ENCODE measurements around the gene SPRR2D. TPM values are rescaled to one million over a fixed set of nuclear protein-coding genes. Genes with fewer than 3 reads are reported as not detected.

The SPRR2D gene
- total and polyA plus RNA-seq, 2 donors (not counting 1 experiment from before 2014, with no cell fraction given): not detected

GRCh38 chr1:152996633-152997400, 44.1 kb downstream of the SPRR2D start:
- no peak for DNase-seq (ENCODE audit: low read depth in 2 of 2)

GRCh38 chr1:152995842-152996241, 45.1 kb downstream of the SPRR2D start:
- TF ChIP-seq EZH2 (IDR thresholded peaks at IDR 0.05; ENCODE audit: low read length, missing control alignments) (no peak), CTCF (conservative IDR thresholded peaks at IDR 0.05 in 1 of 2, IDR thresholded peaks at IDR 0.05 in 1 of 2; ENCODE audit: low read depth in 1 of 2, low read length in 2 of 2) (no peak)
- DNase-seq (ENCODE audit: low read depth in 2 of 2): no peak

More at GRCh38 chr1:152996633-152997400, 44.1 kb downstream of the SPRR2D start:
- Histone ChIP-seq H2AFZ (ENCODE audit: low read length) (no peak overlapping the region), H3K79me2 (ENCODE audit: control insufficient read depth, insufficient read depth, low read length) (no peaks in the 10 kb centered on the region), H3K27ac (ENCODE audit: insufficient read depth, low read length) (no peak overlapping the region), H3K27me3 (ENCODE audit: control insufficient read depth, insufficient read depth, low read length) (peaks cover 3% of the 10 kb centered on the region), H4K20me1 (ENCODE audit: control insufficient read depth, extremely low read depth, insufficient read depth, low read length) (no peaks in the 10 kb centered on the region), H3K4me2 (ENCODE audit: extremely low read depth, insufficient read depth, low read length) (no peak overlapping the region), H3K9me3 (ENCODE audit: control insufficient read depth, insufficient read depth, low read depth, low read length) (no peaks in the 10 kb centered on the region), H3K36me3 (ENCODE audit: control insufficient read depth, insufficient read depth, low read length) (no peaks in the 10 kb centered on the region), H3K9ac (ENCODE audit: insufficient read depth, low read length) (no peak overlapping the region), H3K4me3 (replicated peaks in 1 of 4; ENCODE audit: control extremely low read depth in 1 of 4, insufficient read depth in 1 of 4, low read depth in 3 of 4, low read length in 4 of 4) (no peak overlapping the region), H3K4me1 (ENCODE audit: control insufficient read depth, extremely low read depth, insufficient read depth, low read length) (no peaks in the 10 kb centered on the region)
- TF ChIP-seq CTCF (conservative IDR thresholded peaks at IDR 0.05 in 1 of 2, IDR thresholded peaks at IDR 0.05 in 1 of 2; ENCODE audit: low read depth in 1 of 2, low read length in 2 of 2): no peak

GRCh38 chr1:152993186-152993585, 47.7 kb downstream of the SPRR2D start:
- no peak for DNase-seq (ENCODE audit: low read depth in 2 of 2)
- Histone ChIP-seq H2AFZ (ENCODE audit: low read length) (no peak overlapping the region), H3K9ac (ENCODE audit: insufficient read depth, low read length) (no peak overlapping the region), H4K20me1 (ENCODE audit: control insufficient read depth, extremely low read depth, insufficient read depth, low read length) (no peaks in the 10 kb centered on the region), H3K36me3 (ENCODE audit: control insufficient read depth, insufficient read depth, low read length) (no peaks in the 10 kb centered on the region), H3K4me1 (ENCODE audit: control insufficient read depth, extremely low read depth, insufficient read depth, low read length) (no peaks in the 10 kb centered on the region), H3K27me3 (ENCODE audit: control insufficient read depth, insufficient read depth, low read length) (no peaks in the 10 kb centered on the region), H3K9me3 (ENCODE audit: control insufficient read depth, insufficient read depth, low read depth, low read length) (no peaks in the 10 kb centered on the region), H3K27ac (ENCODE audit: insufficient read depth, low read length) (no peak overlapping the region), H3K4me3 (replicated peaks in 1 of 4; ENCODE audit: control extremely low read depth in 1 of 4, insufficient read depth in 1 of 4, low read depth in 3 of 4, low read length in 4 of 4) (no peak overlapping the region), H3K79me2 (ENCODE audit: control insufficient read depth, insufficient read depth, low read length) (no peaks in the 10 kb centered on the region), H3K4me2 (ENCODE audit: extremely low read depth, insufficient read depth, low read length) (no peak overlapping the region)
- TF ChIP-seq EZH2 (IDR thresholded peaks at IDR 0.05; ENCODE audit: low read length, missing control alignments): no peak
- no peak for TF ChIP-seq CTCF (conservative IDR thresholded peaks at IDR 0.05 in 1 of 2, IDR thresholded peaks at IDR 0.05 in 1 of 2; ENCODE audit: low read depth in 1 of 2, low read length in 2 of 2)

More at GRCh38 chr1:152995842-152996241, 45.1 kb downstream of the SPRR2D start:
- Histone ChIP-seq H3K4me1 (ENCODE audit: control insufficient read depth, extremely low read depth, insufficient read depth, low read length) (no peaks in the 10 kb centered on the region), H4K20me1 (ENCODE audit: control insufficient read depth, extremely low read depth, insufficient read depth, low read length) (no peaks in the 10 kb centered on the region), H3K36me3 (ENCODE audit: control insufficient read depth, insufficient read depth, low read length) (no peaks in the 10 kb centered on the region), H3K9me3 (ENCODE audit: control insufficient read depth, insufficient read depth, low read depth, low read length) (no peaks in the 10 kb centered on the region), H2AFZ (ENCODE audit: low read length) (no peak overlapping the region), H3K27me3 (ENCODE audit: control insufficient read depth, insufficient read depth, low read length) (peaks cover 3% of the 10 kb centered on the region), H3K4me2 (ENCODE audit: extremely low read depth, insufficient read depth, low read length) (no peak overlapping the region), H3K79me2 (ENCODE audit: control insufficient read depth, insufficient read depth, low read length) (no peaks in the 10 kb centered on the region), H3K9ac (ENCODE audit: insufficient read depth, low read length) (no peak overlapping the region), H3K4me3 (replicated peaks in 1 of 4; ENCODE audit: control extremely low read depth in 1 of 4, insufficient read depth in 1 of 4, low read depth in 3 of 4, low read length in 4 of 4) (no peak overlapping the region), H3K27ac (ENCODE audit: insufficient read depth, low read length) (no peak overlapping the region)

Other genes with a start within 250 kb of the SPRR2D start
- not detected in 2 replicates for gene LCE1D, start 244.4 kb downstream of the SPRR2D start, total RNA-seq
- gene LCE1D, start 244.4 kb downstream of the SPRR2D start, polyA plus RNA-seq: not detected in 2 replicates
- gene LCE1C, start 234.5 kb downstream of the SPRR2D start, total RNA-seq: not detected in 2 replicates
- gene LCE1C, start 234.5 kb downstream of the SPRR2D start, polyA plus RNA-seq: not detected in 2 replicates
- not detected in 2 replicates for gene LCE1B, start 229.1 kb downstream of the SPRR2D start, total RNA-seq
- gene LCE1B, start 229.1 kb downstream of the SPRR2D start, polyA plus RNA-seq: not detected in 2 replicates
- not detected in 2 replicates for gene LCE1A, start 213.6 kb downstream of the SPRR2D start, total RNA-seq
- not detected in 2 replicates for gene LCE1A, start 213.6 kb downstream of the SPRR2D start, polyA plus RNA-seq
- not detected in 2 replicates for gene LCE6A, start 198.3 kb downstream of the SPRR2D start, total RNA-seq
- gene LCE6A, start 198.3 kb downstream of the SPRR2D start, polyA plus RNA-seq: not detected in 2 replicates
- not detected in 2 replicates for gene LCE7A, start 181.1 kb downstream of the SPRR2D start, total RNA-seq
- not detected in 2 replicates for gene LCE7A, start 181.1 kb downstream of the SPRR2D start, polyA plus RNA-seq
- 0.17 TPM in 1 of 2 replicates, not detected in the other for gene SMCP, start 162.8 kb downstream of the SPRR2D start, total RNA-seq
- 0.12 TPM in 1 of 2 replicates, not detected in the other for gene SMCP, start 162.8 kb downstream of the SPRR2D start, polyA plus RNA-seq
- not detected in 2 replicates for gene IVL, start 132.6 kb downstream of the SPRR2D start, total RNA-seq
- gene IVL, start 132.6 kb downstream of the SPRR2D start, polyA plus RNA-seq: 0.10 and 0.34 TPM in 2 replicates
- not detected in 2 replicates for gene SPRR5, start 93.9 kb downstream of the SPRR2D start, total RNA-seq
- gene SPRR5, start 93.9 kb downstream of the SPRR2D start, polyA plus RNA-seq: not detected in 2 replicates
- gene SPRR4, start 70.5 kb downstream of the SPRR2D start, total RNA-seq: not detected in 2 replicates
- not detected in 2 replicates for gene SPRR4, start 70.5 kb downstream of the SPRR2D start, polyA plus RNA-seq
- not detected in 2 replicates for gene SPRR1A, start 57.0 kb downstream of the SPRR2D start, total RNA-seq
- gene SPRR1A, start 57.0 kb downstream of the SPRR2D start, polyA plus RNA-seq: not detected in 2 replicates
- gene SPRR3, start 39.4 kb downstream of the SPRR2D start, total RNA-seq: not detected in 2 replicates
- not detected in 2 replicates for gene SPRR3, start 39.4 kb downstream of the SPRR2D start, polyA plus RNA-seq
- not detected in 2 replicates for gene SPRR1B, start 9.9 kb downstream of the SPRR2D start, total RNA-seq
- not detected in 2 replicates for gene SPRR1B, start 9.9 kb downstream of the SPRR2D start, polyA plus RNA-seq
- gene SPRR2A, start 16.4 kb upstream of the SPRR2D start, total RNA-seq: not detected in 2 replicates
- gene SPRR2A, start 16.4 kb upstream of the SPRR2D start, polyA plus RNA-seq: not detected in 2 replicates
- not detected in 2 replicates for gene SPRR2B, start 30.5 kb upstream of the SPRR2D start, total RNA-seq
- gene SPRR2B, start 30.5 kb upstream of the SPRR2D start, polyA plus RNA-seq: not detected in 2 replicates
- not detected in 2 replicates for gene SPRR2E, start 53.4 kb upstream of the SPRR2D start, total RNA-seq
- gene SPRR2E, start 53.4 kb upstream of the SPRR2D start, polyA plus RNA-seq: not detected in 2 replicates
- not detected in 2 replicates for gene SPRR2F, start 72.4 kb upstream of the SPRR2D start, total RNA-seq
- gene SPRR2F, start 72.4 kb upstream of the SPRR2D start, polyA plus RNA-seq: not detected in 2 replicates
- not detected in 2 replicates for gene SPRR2G, start 109.8 kb upstream of the SPRR2D start, total RNA-seq
- gene SPRR2G, start 109.8 kb upstream of the SPRR2D start, polyA plus RNA-seq: not detected in 2 replicates
- gene LELP1, start 162.3 kb upstream of the SPRR2D start, total RNA-seq: not detected in 2 replicates
- not detected in 2 replicates for gene LELP1, start 162.3 kb upstream of the SPRR2D start, polyA plus RNA-seq
- not detected in 2 replicates for gene PRR9, start 176.5 kb upstream of the SPRR2D start, total RNA-seq
- not detected in 2 replicates for gene PRR9, start 176.5 kb upstream of the SPRR2D start, polyA plus RNA-seq
- gene LORICRIN, start 218.6 kb upstream of the SPRR2D start, total RNA-seq: not detected in 2 replicates
- gene LORICRIN, start 218.6 kb upstream of the SPRR2D start, polyA plus RNA-seq: not detected in 2 replicates

All from fibroblast of lung (primary cell).